ENCODE data around the gene DYSF.

DNA sequence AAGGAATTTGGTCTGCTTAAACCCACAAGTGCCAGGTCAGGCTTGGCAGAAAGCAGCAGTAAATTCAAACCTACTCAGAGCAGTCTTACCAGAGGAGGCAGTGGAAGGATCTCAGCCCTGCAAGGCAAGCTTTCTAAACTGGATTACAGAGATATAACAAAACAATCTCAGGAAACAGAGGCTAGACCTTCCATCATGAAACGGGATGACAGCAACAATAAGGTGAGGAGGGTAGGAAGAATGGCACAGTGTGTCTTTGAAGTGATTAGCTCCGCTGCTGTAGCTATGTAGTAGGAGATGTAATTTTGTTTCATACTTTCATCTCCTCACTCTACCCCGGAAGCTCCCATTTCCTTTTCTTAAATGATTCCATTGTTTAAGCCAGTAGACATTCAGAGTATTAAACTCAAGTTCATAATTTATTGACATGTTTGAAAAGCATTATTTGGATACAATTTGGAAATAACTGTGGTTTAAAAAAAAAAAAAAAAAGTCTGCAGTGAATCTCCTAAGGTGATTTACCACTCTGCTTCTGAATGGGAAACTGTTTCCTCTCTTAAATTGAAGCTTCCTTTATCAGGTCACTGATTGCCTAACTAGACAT is 29.4 kb upstream of the DYSF start:
- TF ChIP-seq POLR2A (IDR thresholded peaks at IDR 0.05; ENCODE audit: low read length) (no peak), GATA1 (IDR thresholded peaks at IDR 0.05; ENCODE audit: low read depth, low read length) (no peak)
